Inferior parietal cortex (tissue), 1 donor: ENCODE measurements around the gene ZSWIM5.
"Not testable (repeated sequence)": the region's sequence is repeated elsewhere in the genome, so short reads cannot be mapped to it uniquely, and the experiment has no call there.

ENCODE experiments used
- DNase-seq: peaks from one replicate; pipeline ENCODE4 v3.0.0-alpha.2; 2016; ENCODE audit errors: extremely low spot score

ZSWIM5 gene

DNA sequence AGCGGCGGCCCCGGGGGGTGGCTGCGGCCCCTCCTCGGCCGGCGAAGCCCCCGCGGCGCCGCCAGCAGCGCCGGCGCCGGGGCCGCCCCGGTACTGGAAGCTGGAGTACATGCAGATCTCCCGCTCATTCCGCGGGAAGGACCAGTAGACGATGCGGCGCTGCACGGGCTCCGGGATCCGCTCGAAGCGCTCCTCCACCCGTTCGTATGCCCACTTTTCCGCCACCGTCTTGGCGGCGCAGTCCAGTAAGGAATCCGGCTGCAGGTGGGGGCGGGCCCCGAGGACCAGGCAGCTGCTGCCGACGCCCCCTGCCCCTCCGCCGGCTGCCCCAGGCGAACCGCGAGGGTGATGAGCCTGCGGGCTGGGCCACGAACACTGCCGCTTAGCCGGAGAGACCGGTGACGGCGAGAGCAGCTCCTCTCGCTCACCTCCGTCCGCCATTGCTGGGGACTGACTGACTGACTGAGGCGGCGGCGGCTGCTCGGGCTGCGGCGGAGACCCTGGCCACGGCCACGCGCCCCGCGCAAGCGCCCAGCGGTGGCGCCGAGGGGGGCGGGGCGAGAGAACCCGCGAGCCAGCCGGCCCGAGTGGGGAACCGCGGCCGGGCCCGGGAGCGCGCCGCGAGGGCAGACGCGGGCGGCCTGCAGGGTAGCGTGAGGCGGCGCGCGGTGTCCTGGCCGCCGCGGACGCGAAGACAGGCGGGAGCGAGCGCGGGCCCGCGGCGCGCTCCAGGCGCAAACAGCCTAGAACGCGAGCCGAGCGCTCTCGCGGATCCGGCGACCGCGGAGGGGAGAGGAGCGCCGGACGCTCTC, at the start of gene ZSWIM5:
Gene ZSWIM5, minus strand, starts transcription at position 696 of the 812 bp plus-strand sequence. Its CDS starts 255 bp downstream, at position 441.
- peak; percentile 76 for DNase-seq

GRCh38 chr1:45254490-45254889, 48.1 kb upstream of the ZSWIM5 start:
- DNase-seq = no peak

GRCh38 chr1:45250544-45250943, 44.1 kb upstream of the ZSWIM5 start:
- no peak for DNase-seq

GRCh38 chr1:45248004-45248403, 41.6 kb upstream of the ZSWIM5 start:
- not testable (repeated sequence) for DNase-seq

DNA sequence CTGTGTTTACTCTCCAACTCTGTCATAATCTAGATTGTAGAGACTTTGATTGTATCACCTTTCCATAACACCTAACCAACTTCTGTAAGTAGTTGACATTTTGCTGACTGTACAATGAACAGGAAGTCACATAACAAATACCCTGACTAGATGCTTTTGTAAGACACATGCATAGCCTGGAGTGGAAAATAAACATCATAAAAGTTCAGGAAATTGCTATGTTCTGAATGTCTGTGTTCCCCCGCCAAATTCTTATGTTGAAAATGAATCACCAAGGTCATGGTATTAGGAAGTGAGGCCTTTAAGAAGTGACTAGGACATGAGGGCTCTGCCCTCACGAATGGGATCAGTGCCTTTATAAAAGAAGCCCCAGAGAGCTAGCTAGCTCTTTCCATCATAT, 40.4 kb upstream of the ZSWIM5 start:
- DNase-seq = no peak

- not testable (repeated sequence) for DNase-seq
These were observed 40.0 kb upstream of the ZSWIM5 start for GRCh38 chr1:45246359-45246758.

GRCh38 chr1:45244660-45245059, 38.3 kb upstream of the ZSWIM5 start:
- DNase-seq = no peak

- no peak for DNase-seq
These were observed 37.3 kb upstream of the ZSWIM5 start for GRCh38 chr1:45243476-45244343.

GRCh38 chr1:45238846-45239245, 32.4 kb upstream of the ZSWIM5 start:
- DNase-seq = no peak

DNA sequence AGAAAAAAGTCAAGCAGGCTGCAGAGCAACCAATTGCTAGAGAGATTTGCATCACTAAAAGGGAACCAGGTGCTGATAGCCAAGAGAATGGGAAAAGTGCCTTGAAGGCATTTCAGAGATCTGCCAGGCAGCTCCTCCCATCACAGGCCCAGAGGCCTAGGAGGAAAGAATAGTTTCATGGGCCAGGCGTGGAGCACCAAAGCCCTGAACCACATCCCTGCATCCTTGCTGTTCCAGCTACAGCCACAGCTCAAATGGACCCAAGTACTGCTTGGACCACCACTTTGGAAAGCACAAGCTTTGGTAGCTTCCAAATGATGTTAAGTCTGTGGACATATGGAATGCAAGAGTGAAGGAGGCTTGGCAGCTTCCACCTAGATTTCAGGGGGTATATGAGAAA, 29.7 kb upstream of the ZSWIM5 start:
- no peak for DNase-seq

DNA sequence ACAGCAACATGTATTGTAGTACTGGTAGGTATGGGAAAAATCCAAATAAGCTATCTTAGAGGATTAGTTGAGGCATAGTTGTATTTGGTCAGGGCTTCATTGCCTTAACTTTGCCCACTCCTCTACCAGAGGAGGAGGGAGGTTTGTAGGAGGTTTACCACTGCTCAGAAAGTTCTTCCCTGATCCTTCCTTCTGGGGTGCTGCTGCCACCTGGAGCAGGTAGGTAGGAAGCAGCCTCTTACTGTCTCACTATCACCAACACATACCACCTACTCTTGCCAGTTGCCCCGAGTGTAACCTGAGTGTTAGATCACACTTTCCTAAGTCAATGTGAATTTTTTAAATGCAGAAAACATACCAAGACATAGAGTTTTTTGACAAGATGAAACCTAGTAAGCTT, 24.1 kb upstream of the ZSWIM5 start:
- DNase-seq = no peak

DNA sequence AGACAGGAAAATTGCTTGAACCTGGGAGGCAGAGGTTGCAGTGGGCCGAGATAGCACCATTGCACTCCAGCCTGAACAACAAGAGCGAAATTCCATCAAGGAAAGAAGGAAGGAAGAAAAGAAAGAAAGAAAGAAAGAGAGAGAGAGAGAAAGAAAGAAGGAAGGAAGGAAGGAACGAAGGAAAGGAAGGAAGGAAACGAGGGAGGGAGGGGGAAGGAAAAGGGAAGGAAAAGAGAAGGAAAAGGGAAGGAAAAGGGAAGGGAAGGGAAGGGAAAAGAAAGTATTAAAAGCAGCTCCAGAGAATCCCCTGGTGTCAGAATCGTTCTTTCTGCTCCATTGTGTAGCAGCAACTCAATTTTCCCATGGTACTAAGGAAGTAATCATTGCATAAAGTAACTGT, 19.2 kb upstream of the ZSWIM5 start:
- DNase-seq = no peak

DNA sequence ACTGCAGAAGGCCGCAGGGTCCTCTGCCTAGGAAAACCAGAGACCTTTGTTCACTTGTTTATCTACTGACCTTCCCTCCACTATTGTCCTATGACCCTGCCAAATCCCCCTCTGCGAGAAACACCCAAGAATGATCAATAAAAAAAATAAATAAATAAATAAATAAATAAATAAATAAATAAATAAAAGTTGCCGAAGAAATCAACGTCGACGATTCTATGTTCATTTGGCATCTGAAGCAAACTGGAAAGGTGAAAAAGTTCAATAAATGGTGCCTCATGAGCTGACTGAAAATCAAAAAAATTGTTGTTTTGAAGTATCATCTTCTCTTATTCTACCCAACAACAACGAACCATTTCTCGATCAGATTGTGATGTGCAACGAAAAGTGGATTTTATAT, 17.3 kb upstream of the ZSWIM5 start:
- DNase-seq = not testable (repeated sequence)

DNA sequence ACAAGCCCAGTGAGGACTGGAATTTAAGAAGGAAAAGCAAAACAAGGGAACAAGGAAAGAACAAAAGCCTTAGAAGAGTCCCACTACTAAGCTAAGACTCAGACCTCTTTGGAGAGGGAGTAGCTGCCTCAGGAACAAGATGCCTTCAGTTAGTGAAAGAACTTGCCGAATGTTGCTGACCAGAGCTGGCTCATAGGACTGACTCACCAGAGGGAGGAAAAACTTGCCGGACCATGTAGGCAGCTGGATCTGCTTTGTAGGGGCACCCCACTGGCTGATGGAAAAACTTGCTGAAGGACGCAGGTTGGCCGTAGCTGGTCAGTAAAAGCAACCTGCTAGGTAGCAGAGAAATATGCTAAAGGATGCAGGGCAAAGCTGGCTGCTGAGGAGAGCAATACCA, 15.3 kb upstream of the ZSWIM5 start:
- no peak for DNase-seq

- no peak for DNase-seq
These were observed 10.5 kb upstream of the ZSWIM5 start for GRCh38 chr1:45216861-45217260.

DNA sequence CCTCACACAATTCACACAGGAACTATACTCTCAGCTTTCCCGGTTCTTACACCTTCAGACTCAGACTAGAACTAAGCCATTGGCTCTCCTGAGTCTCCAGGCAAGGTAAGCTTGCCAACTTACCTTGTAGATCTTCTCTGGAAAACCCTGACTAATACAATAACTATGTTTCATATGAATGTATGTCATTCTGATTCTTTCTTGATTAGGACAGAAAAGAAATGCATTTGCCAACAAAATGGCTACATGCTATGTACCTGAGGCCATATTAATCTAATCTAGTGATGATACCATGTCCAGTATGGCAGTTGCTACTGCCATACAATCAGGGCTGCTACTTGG, 9.8 kb upstream of the ZSWIM5 start:
- DNase-seq = no peak

- DNase-seq = no peak
These were observed 9.2 kb upstream of the ZSWIM5 start for GRCh38 chr1:45215485-45216199.

DNA sequence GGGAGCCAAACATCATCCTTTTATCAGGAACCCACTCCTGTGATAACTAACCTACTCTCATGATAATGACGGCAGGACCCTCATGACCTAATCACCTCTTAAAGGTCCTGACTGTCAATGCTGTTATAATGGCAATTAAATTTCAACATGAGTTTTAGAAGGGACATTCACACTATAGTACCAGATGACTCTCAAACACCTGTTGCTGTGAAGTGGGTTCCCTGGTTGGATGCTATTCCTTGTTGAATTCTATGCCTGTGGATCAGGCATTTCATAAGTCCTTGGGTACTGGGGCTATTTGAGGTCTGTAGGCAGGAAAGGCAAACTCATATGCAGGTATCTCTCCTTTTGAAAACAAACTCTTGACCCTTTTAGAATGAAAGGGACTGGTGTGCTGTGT, 7.5 kb upstream of the ZSWIM5 start:
- DNase-seq = no peak

DNA sequence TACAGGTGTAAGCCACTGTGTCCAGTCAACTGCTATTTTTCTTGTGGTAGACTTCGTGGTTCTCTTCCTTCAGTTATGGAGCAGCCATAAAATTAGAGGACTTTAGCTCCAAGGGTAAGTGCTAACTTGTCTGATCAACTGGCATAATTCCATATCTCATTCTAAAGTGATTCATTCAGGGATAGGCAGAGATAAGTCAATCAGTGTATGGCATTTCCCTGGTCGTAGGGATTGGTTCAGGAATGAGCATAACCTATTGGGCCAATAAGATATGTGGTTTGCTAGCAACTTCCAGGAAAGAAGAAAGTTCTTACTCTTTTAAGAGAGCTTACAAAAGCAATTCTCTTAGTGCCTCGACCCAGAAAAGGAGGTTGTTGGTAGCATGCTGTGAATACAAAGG, 4.7 kb upstream of the ZSWIM5 start:
- no peak for DNase-seq

DNA sequence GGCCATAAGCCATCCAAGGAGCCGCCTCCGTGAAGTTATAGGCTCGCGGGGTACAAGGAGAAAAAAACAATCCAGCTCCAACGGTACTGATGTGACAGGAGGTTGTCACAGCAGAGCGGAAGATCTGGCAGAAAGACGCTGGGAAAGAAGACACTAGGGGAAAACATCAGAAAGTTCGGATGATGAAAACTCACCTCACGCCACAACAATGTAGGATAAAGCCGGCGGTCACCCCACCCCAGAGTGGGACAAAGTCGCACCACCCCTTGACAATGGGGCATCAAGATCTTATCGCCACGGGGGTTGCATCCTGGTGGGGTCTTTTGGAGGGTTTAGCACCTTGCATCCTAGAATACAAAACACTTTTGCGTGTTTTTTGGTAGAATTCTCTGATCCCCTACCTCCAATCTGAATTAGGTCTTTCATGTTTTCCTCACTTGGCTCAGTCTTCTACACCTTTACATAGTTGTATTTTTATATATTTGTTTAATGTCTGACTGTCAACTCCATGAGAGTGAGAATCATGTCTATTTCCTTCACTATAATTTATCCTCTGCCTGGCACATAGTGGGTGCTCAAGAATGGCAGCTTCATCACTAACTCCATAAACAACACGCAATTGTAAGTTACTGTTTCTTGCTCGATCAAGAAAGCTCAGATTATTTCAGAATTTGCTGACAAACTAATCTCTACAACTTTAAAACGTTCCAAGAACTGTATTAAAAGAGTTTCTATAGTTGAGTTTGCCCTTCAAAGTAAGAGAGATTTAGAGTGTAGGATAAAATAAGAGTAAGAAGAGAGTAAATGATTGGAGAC, 611 bp upstream of the ZSWIM5 start:
- DNase-seq = peak; percentile 5
